Hippocampal formation (tissue), 2 donors: Measurements from ENCODE around the gene MORN5.

Experiments
- DNase-seq, 2 donors: peaks; one replicate each; lab custom pipeline; 2025; lab: John Stamatoyannopoulos, UW

MORN5 gene

DNA sequence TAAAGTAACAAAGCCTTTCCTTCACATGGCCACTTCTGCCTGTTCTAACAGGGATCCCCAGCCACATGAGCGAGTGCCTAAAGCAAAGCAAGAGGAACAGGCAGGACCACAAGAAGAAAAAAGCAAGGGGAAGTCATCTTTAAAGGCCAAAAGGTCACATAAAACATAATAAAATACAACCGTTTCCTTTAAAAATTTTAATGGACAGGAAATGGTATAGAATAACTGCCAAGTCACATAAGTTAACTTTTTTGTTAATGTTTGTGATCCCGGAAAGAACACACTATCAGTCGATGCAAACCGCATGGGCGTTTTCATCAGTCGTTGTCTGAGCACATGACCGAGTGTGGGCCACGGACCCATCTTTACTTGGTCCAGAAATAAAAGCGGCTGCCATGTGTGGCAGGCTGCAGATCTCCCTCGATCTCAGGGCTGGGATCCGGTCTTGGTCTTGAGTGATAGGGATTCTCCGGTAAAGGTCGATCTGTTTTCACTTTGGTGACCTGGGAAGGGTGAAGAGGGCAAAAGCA is 15.8 kb upstream of the MORN5 start:
- DNase-seq = no peak

DNA sequence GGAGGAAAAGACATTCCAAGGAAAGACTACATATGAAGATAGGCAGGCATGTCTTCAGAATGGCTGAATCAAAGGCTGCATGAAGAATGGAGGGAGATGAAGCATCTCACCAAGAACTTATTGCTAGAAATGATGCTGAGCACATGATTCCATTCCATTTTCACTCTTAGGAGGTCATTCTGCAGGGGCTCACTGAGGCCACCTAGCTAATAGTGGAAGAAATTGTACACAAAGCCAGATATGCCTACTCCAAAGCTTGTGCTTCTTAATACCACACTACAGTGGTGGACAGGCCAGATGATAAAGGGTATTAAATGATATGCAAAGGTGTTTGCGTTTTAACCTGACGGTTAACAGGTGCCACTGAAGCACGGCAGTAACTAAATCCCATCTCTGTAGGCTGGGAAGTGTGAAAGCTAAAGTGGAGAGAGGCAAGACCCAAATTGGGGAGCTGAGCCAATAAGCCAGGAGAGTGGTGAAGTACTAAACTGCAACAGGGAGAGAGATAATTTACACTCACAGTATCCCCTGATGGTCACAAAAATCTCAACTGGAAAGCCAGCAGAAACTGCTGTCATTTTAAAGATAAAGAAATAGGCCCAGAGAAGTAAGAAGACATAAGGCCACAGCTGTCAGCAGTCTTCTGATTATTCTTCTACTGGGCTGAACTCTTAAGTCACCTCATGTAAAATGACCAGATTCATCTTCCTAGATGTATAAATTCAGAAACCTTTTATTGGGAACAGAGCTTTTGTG is 14.7 kb upstream of the MORN5 start:
- DNase-seq = no peak

- no peak for DNase-seq
These were observed 14.2 kb upstream of the MORN5 start for GRCh38 chr9:122145592-122145863.

DNA sequence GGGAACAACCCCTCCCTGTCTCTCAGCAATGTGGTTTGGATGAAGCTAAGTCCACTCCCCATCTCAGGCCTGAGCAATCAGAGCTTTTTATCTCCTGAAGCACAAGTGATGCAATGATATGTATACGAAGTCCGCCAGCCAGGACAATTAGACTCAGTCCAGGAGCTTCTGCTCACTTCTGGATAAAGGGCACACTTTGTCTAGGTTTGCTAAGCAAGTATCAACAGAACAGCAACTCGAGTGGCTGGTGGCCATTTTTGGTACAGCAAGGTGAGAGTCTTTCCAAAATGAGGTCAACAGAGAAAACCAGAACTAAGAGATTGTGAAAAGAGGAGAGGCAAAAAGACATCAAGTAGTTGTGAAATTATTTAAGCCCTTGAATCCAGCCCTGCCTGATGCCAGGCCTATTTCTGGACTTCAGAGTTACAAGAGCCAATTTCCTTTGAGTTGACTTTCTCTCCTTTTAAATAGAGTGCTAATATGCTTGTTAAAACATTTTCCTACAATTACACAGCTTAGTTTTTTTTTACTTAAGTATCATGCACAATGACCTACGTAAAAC is 8.4 kb upstream of the MORN5 start:
- DNase-seq = no peak

DNA sequence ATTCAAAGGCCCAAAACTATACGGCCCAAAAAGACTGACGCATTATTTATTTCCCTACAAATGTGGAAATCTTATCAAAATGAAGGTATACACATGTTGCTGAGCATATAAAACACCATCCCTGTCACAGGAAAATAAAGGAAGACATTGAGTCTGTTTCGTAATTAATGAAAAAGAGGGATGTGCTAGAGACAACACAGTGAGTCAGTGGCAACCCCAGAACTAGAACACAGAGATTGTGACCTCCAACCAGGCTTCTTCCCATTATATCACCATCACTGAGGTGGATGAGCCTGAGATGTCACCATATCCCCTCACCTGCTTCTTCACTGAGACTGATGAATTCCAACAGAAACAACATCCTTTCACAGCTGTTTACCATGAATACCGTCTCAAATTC is 3.9 kb upstream of the MORN5 start:
- DNase-seq = no peak

- DNase-seq = no peak
These were observed 1.5 kb upstream of the MORN5 start for GRCh38 chr9:122158202-122158601.

GRCh38 chr9:122159925-122160246 is 178 bp downstream of the MORN5 start:
- no peak for DNase-seq

DNA sequence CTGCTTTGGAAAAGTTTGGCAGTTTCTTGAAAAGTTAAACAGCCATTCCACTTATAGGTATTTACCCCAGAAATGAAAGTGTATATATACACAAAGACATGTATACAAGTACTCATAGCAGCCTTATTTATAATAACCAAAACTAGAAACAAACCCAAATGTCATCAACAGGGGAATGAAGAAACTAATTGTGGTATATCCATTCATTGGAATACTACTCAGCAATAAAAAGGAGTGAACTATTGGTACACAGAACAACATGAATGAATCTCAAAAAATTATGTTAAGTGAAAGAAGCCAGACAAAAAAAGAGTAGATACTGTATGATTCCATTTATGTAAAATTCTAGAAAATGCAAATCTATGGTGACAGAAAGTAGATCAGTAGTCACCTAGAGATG is 2.7 kb downstream of the MORN5 start:
- no peak for DNase-seq

DNA sequence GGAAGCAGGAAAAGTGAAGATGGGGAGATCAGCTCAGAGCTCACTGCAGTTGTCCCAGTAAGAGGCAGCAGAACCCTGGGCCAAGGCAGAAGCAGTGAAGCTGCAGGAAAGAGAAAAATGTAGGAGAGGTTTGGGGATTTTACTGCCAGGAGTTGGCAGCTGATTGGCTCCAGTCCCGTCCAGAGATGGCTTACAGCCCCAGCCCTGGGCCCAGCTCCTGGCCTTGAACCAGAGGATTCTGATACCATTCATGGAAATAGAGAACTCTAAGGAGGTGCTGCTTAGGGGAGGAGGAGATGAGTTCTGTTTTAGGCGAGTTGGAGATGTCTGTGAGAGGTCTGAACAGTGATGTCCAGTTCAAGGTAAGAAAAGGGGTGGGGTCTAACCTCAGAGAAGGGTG is 4.6 kb downstream of the MORN5 start:
- no peak for DNase-seq

DNA sequence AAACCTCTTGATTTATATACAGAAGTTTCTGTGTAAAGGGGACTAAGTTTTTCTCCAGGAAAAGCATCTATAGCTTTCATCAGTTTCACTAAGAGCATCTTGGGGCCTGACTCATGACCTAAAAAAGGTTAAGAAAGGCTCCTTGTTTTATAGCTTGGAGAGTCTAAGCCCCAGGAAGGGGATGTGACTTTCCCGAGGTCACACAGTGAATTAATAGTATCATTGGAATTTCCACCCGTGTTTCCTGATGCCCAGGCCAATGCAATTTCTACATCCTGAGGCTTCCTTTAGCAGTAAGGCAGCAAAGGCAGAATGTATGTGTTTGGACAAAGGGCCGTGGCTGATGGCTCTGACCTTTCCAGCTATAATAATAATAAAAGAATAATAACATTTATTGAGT is 8.6 kb downstream of the MORN5 start:
- DNase-seq = no peak

GRCh38 chr9:122172131-122172530 is 12.4 kb downstream of the MORN5 start:
- DNase-seq = no peak

DNA sequence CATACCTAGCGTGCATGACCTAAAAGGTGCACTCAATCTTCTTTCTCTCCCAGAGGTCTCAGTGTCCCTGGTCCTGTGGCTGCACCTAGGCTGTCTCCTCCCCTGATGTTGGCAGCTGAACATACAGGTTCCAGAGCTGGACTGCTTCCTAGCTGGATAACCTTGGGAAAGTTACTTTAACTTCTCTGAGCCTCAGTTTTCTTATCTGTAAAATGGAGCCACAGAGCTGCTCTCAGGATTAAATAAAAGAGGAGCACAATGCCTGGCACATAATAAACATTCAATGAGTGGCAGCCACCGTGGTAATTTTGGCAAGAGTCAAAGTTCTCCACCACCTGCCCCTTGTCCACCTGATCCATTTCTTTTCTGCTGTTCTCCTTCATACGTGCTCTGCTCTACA is 14.0 kb downstream of the MORN5 start:
- no peak for DNase-seq

- no peak for DNase-seq
These were observed 17.2 kb downstream of the MORN5 start for GRCh38 chr9:122176916-122177315.

GRCh38 chr9:122179054-122179689 is 19.5 kb downstream of the MORN5 start:
- no peak for DNase-seq

GRCh38 chr9:122179690-122180074 is 20.0 kb downstream of the MORN5 start:
- no peak for DNase-seq

DNA sequence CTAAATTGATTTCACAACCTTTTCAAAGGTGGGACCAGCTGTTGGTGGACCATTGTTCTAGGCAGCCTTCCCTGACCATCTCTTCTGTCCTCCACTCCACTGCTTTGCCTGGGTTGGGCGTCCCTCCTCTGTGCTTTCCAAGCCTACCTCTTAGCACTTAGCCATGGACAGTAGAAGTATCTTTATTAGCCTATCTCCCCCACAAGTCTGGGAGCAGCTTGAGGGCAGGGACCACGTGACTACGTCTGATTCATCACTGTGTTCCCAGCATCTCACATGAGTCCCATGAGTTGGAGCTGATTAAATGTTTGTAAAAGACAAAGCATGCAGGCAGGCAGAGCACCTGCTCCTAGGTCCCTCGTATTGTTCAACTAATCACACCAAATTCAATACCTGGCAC is 20.9 kb downstream of the MORN5 start:
- no peak for DNase-seq

- DNase-seq = no peak
These were observed 23.8 kb downstream of the MORN5 start for GRCh38 chr9:122183501-122183900.

- DNase-seq = no peak
These were observed 24.8 kb downstream of the MORN5 start for GRCh38 chr9:122184551-122184950.

- DNase-seq = no peak
These were observed 26.6 kb downstream of the MORN5 start for GRCh38 chr9:122186301-122186700.

GRCh38 chr9:122186777-122187470 is 27.2 kb downstream of the MORN5 start:
- no peak for DNase-seq

GRCh38 chr9:122188369-122188768 is 28.7 kb downstream of the MORN5 start:
- DNase-seq = no peak

DNA sequence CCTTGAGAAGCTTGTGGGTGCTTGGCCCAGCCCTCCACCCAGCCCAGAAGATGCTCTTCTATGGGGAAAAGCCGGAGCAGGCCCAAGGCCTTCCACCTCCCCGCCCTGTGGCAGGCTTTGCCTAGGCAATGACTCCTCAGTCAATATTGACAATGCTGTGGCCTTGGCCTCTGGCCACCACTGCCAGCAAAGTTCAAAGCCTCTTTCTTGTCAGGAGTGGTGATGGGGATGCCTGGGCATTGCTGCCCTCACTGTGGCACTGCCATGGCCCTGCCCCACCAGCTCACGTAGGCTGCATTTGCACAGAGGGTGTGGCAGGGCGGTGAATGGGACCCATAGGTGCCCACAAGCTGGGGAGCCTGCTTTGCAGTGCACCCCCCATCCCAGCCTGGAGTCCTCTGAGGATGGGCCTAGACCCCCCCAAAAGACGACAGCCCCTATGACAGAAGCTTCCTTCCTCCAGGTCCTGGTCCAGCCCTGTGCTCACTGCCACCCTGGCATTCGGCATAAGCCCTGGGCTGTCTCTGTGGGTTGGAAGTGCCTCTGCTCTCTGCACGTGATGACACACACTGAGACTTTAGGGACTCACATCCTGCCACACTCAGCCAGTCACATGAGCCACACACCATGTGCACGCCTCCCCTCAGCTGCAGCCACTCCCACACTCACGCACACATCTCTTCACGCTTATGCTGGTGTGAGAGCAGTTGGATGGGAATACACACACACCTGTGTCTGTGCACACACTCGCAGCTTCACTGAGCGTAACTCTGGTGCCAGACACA is 31.1 kb downstream of the MORN5 start:
- peak in 1 of 2 donors; percentile 7 for DNase-seq
